HG03159 (cell line): Measurements from ENCODE around the gene ADPRHL1.

Experiments used
- ATAC-seq: cut with Tn5 transposase; IDR thresholded peaks from one replicate; pipeline ENCODE4 v1.9.1; 2021; ENCODE audit warnings: mild to moderate bottlenecking, moderate library complexity; ENCODE audit not compliant: unreplicated experiment

Gene ADPRHL1

GRCh38 chr13:113452942-113453901 is at the start of gene ADPRHL1:
Gene ADPRHL1, minus strand, starts transcription at chr13:113453488. Its CDS starts 51 bp downstream, at chr13:113453437.
- no peak for ATAC-seq

GRCh38 chr13:113502686-113503085 is 49.4 kb upstream of the ADPRHL1 start:
- no peak for ATAC-seq

GRCh38 chr13:113500530-113501265 is 47.4 kb upstream of the ADPRHL1 start:
- ATAC-seq, result no peak

GRCh38 chr13:113499936-113500335 is 46.6 kb upstream of the ADPRHL1 start:
- no peak for ATAC-seq

- no peak for ATAC-seq
These were observed 45.6 kb upstream of the ADPRHL1 start for GRCh38 chr13:113498905-113499304.

GRCh38 chr13:113497217-113497616 is 43.9 kb upstream of the ADPRHL1 start:
- ATAC-seq, result no peak

GRCh38 chr13:113495494-113496210 is 42.4 kb upstream of the ADPRHL1 start:
- no peak for ATAC-seq

DNA sequence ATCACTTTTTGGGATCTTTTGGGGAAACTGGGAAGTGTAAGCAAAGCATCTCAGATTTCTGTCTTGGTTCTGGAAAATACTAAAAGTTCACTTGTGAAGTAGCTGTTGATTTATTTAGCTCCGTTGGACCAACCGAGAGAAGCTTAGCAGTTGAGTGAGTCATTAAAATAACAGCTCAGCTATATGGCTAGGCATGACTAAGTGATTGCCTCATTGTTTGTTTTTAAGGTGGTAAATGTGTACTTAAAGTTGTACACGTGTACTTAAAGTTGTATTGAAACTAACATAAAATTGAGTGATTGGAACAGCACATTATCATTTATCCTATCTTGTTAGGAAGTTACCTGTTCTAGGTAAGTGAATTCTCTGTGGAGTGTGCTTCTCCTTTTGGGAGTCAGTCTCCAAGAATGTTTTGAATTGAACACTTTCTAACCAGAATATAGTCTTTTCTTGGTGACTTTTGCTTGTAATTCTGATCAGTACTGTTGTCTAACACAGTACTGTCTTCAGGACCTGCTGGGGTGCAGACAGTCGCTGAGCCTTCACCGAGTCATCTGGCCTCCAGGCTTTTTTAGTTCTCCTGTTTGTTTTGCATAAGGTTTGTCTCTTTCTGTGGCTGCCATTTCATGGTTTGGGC is 40.1 kb upstream of the ADPRHL1 start:
- peak; percentile 21 for ATAC-seq

GRCh38 chr13:113491982-113492381 is 38.7 kb upstream of the ADPRHL1 start:
- no peak for ATAC-seq

DNA sequence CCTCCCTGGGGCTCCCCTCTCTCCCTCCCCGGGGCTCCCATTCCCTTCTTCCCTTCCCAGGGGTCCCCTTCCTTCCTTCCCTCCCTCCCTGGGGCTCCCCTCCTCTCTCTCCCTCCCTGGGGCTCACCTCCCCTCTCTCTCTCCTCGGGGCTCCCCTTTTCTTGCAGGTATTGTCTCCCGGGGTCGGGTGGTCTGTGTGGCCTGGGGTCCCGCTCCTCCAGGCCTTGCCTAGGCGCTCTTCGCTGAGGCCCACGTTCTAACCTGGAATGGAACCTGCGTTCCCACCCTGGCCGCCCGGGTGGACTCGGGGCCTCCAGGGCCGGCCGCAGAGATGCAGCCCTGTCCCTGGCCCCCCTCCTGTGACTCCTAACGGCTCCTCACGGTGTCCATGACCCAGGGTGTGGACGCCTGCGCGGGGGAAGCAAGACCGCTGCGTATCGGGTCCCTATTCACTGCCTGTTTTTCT is 38.2 kb upstream of the ADPRHL1 start:
- ATAC-seq, result no peak

DNA sequence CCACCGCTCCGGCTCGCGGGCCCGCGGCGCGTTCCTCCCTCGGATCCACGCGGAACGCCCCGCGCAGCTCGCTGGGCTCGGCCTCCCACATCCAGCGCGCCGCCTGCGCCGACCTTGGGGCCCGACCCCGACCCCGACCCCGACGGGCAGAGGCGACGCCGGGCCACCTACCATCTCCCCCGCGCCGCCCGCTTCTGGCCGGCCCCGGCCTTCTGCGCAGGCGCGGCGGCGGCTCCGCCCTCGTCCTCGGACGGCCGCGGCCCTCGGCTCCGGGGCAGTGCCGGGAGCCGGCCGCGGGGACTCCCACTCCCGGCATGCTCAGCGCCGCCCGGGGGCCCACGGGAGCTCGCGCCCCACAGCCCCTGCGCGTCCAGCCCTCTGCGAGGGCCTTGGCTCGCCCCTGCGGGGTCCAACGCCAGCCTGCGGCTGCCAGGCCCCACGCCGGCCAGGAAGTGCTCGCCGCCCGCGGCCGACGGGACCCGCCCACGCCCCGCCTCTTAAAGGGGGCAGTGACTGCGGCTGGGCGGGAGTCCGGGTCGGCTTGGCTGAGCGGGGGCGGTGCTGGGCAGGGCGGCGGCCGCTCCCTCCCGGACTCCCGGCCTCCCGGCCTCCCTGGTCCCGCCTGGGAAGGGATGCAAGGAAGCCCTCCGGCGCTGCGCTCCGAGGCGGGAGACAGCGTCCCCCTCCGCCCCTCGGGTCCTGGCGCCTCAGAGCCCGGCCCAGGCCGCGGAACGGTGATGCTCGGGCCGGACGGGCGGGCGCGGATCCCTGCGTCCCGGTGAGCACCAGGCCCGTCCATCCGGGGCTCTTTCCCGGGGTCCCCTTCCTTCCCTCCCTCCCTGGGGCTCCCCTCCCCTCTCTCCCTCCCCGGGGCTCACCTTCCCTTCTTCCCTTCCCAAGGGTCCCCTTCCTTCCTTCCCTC is 37.5 kb upstream of the ADPRHL1 start, which contains the start of gene DCUN1D2:
Gene DCUN1D2 (minus strand): TSS at position 216 of the 922 bp plus-strand sequence. CDS start 42 bp downstream, at position 174.
- peak; percentile 67 for ATAC-seq

DNA sequence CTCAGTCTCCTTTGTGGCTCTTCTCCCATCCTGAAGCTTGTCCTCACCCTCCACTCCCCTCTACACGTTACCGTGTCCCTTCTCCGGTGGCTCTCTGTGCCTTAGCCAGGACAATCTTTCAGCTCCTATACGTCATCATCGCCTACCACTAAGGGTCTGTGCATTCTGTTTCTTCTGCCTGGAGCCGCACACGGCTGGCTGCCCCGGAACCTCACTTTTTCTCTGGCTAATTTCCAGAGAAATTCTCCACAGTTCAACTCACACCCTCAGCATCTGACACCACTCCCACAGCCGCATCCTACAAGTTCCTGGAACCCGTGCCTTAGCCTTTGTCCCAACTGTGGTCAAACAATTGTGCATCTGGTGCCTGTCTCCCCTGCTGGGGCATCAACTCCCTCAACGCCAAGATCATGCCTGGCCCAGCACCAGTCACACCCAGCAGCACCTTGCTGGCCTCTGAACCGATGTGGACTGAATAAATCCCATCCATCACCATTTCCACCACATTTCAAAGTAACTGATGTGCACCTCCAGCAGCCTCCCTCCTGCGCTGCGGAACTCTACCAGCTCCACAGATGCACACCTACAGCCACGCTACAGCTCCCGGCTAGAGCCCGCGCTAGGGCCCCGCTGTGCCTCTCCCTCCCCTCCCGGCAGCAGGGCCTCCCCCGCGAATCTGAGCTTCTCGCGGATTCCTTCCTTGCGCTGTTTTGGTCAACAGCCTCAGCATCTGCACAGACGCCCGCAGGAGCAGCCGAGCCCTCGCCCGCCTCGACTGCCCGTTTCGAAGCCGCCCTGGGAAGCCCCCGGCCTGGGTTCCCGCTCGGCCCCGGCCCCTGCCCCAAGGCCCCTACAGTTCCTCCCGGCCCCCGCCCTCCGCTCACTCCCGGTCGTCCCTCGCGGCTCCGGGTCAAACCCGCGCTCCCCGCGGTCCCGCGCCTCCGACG is 36.5 kb upstream of the ADPRHL1 start:
- ATAC-seq, result peak; percentile 37

GRCh38 chr13:113489171-113489548 is 35.9 kb upstream of the ADPRHL1 start:
- no peak for ATAC-seq

- ATAC-seq, result no peak
These were observed 35.0 kb upstream of the ADPRHL1 start for GRCh38 chr13:113488283-113488682.

- ATAC-seq, result no peak
These were observed 33.4 kb upstream of the ADPRHL1 start for GRCh38 chr13:113486698-113487097.

GRCh38 chr13:113485545-113485944 is 32.3 kb upstream of the ADPRHL1 start:
- no peak for ATAC-seq

- ATAC-seq, result no peak
These were observed 30.4 kb upstream of the ADPRHL1 start for GRCh38 chr13:113483504-113484293.
